Measurements from ENCODE around the gene ACP1.

ACP1 gene

DNA sequence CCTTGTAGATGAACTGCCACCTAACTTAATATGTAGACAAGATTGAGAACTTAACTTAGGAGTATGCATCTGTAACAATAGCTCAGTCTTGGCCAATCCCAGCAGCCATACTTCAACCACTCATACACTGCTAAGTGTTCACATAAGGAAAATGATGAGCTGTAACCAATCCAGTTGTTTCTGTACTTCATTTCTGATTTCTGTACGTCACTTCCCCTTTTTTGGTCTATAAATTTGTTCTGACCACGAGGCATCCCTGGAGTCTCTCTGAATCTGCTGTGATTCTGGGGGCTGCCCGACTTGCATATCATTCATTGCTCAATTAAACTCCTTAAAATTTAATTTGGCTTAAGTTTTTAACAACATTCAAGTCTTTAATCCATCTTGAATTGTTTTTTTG lies 7.3 kb upstream of the ACP1 start:
- Histone ChIP-seq H3K79me2 (ENCODE audit: control insufficient read depth, insufficient read depth, low read length) (no peaks in the 10 kb centered on the region), H3K27me3 (ENCODE audit: insufficient read depth, low read length, poor library complexity) (no peaks in the 10 kb centered on the region), H3K56ac (ENCODE audit: low read length) (no peak overlapping the region), H3K4me3 (ENCODE audit: low read length) (no peak overlapping the region), H3K4ac (ENCODE audit: low read depth, low read length) (no peak overlapping the region), H2AK5ac (ENCODE audit: low read length) (no peak overlapping the region), H3K27ac (ENCODE audit: low read depth, low read length) (no peak overlapping the region), H2BK120ac (ENCODE audit: low read depth, low read length) (no peak overlapping the region), H2BK5ac (ENCODE audit: low read length) (no peak overlapping the region), H3K18ac (ENCODE audit: low read length) (no peak overlapping the region), H3K4me1 (ENCODE audit: control insufficient read depth, low read depth, low read length) (no peaks in the 10 kb centered on the region), H4K8ac (ENCODE audit: low read depth, low read length) (no peak overlapping the region), H3K4me2 (ENCODE audit: low read length) (no peak overlapping the region), H3K23ac (ENCODE audit: low read length) (no peak overlapping the region), H3K36me3 (ENCODE audit: control insufficient read depth, insufficient read depth, low read length) (no peaks in the 10 kb centered on the region), H4K5ac (ENCODE audit: low read length) (no peak overlapping the region), H3K9ac (ENCODE audit: low read length) (no peak overlapping the region), H3K79me1 (ENCODE audit: low read length) (no peaks in the 10 kb centered on the region), H2BK15ac (replicated peaks; ENCODE audit: low read depth) (no peak overlapping the region)
- no CpG with 5 or more reads among the region's 3 CpGs for WGBS (ENCODE audit: extremely low coverage, insufficient coverage, low lambda C conversion rate)
- no peak for DNase-seq

DNA sequence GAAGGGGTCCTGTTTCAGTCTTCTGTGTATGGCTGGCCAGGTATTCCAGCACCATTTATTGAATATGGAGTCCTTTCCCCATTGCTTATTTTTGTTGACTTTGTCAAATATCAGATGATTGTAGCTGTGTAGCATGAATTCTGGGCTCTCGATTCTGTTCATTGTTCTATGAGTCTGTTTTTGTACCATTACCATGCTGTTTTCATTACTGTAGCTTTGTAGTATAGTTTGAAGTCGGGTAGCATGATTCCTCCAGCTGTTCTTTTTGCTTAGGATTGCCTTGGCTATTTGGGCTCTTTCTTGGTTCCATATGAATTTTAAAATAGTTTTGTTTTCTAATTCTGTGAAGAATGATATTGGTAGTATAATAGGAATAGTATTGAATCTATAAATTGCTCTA lies 6.9 kb upstream of the ACP1 start:
- Histone ChIP-seq H3K18ac (ENCODE audit: low read length) (no peak overlapping the region), H3K4ac (ENCODE audit: low read depth, low read length) (no peak overlapping the region), H2BK15ac (replicated peaks; ENCODE audit: low read depth) (no peak overlapping the region), H4K5ac (ENCODE audit: low read length) (no peak overlapping the region), H3K79me2 (ENCODE audit: control insufficient read depth, insufficient read depth, low read length) (no peaks in the 10 kb centered on the region), H3K23ac (ENCODE audit: low read length) (no peak overlapping the region), H3K4me2 (ENCODE audit: low read length) (no peak overlapping the region), H3K79me1 (ENCODE audit: low read length) (no peaks in the 10 kb centered on the region), H2AK5ac (ENCODE audit: low read length) (no peak overlapping the region), H4K8ac (ENCODE audit: low read depth, low read length) (no peak overlapping the region), H2BK5ac (ENCODE audit: low read length) (no peak overlapping the region), H3K27me3 (ENCODE audit: insufficient read depth, low read length, poor library complexity) (no peaks in the 10 kb centered on the region), H3K27ac (ENCODE audit: low read depth, low read length) (no peak overlapping the region), H3K36me3 (ENCODE audit: control insufficient read depth, insufficient read depth, low read length) (no peaks in the 10 kb centered on the region), H3K4me3 (ENCODE audit: low read length) (no peak overlapping the region), H3K9ac (ENCODE audit: low read length) (no peak overlapping the region), H3K56ac (ENCODE audit: low read length) (no peak overlapping the region), H3K4me1 (ENCODE audit: control insufficient read depth, low read depth, low read length) (no peaks in the 10 kb centered on the region), H2BK120ac (ENCODE audit: low read depth, low read length) (no peak overlapping the region)
- DNase-seq: no peak
- no CpG with 5 or more reads among the region's 2 CpGs for WGBS (ENCODE audit: extremely low coverage, insufficient coverage, low lambda C conversion rate)

DNA sequence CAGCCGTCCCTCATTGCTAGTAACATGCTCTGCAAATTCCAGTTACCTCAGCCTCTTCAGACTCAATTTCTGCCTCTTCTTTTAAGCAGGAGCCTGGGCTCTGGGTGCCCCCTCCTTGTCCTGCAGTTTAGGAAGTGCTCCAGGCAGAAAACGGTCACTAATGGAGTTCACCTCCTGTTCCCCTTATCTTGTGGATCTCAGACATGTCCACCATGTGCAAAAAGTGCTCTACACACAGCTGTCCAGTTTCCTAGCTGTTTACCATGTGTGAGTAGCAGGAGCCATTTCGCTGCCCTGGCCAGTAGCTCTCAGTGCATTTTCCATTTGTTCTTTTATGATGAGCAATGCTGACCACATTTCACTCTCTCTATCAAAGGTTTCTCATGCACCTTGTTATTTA lies 5.8 kb upstream of the ACP1 start:
- Histone ChIP-seq H2AK5ac (ENCODE audit: low read length) (no peak overlapping the region), H2BK5ac (ENCODE audit: low read length) (no peak overlapping the region), H3K79me2 (ENCODE audit: control insufficient read depth, insufficient read depth, low read length) (no peaks in the 10 kb centered on the region), H4K5ac (ENCODE audit: low read length) (no peak overlapping the region), H3K79me1 (ENCODE audit: low read length) (no peaks in the 10 kb centered on the region), H3K4me1 (ENCODE audit: control insufficient read depth, low read depth, low read length) (no peaks in the 10 kb centered on the region), H3K18ac (ENCODE audit: low read length) (no peak overlapping the region), H3K56ac (ENCODE audit: low read length) (no peak overlapping the region), H4K8ac (ENCODE audit: low read depth, low read length) (no peak overlapping the region), H3K23ac (ENCODE audit: low read length) (no peak overlapping the region), H3K4me2 (ENCODE audit: low read length) (no peak overlapping the region), H3K36me3 (ENCODE audit: control insufficient read depth, insufficient read depth, low read length) (no peaks in the 10 kb centered on the region), H3K9ac (ENCODE audit: low read length) (no peak overlapping the region), H2BK15ac (replicated peaks; ENCODE audit: low read depth) (no peak overlapping the region), H3K27me3 (ENCODE audit: insufficient read depth, low read length, poor library complexity) (no peaks in the 10 kb centered on the region), H2BK120ac (ENCODE audit: low read depth, low read length) (no peak overlapping the region), H3K4me3 (ENCODE audit: low read length) (no peak overlapping the region), H3K4ac (ENCODE audit: low read depth, low read length) (no peak overlapping the region), H3K27ac (ENCODE audit: low read depth, low read length) (no peak overlapping the region)
- no peak for DNase-seq
- WGBS (ENCODE audit: extremely low coverage, insufficient coverage, low lambda C conversion rate): no CpG with 5 or more reads among the region's 3 CpGs

DNA sequence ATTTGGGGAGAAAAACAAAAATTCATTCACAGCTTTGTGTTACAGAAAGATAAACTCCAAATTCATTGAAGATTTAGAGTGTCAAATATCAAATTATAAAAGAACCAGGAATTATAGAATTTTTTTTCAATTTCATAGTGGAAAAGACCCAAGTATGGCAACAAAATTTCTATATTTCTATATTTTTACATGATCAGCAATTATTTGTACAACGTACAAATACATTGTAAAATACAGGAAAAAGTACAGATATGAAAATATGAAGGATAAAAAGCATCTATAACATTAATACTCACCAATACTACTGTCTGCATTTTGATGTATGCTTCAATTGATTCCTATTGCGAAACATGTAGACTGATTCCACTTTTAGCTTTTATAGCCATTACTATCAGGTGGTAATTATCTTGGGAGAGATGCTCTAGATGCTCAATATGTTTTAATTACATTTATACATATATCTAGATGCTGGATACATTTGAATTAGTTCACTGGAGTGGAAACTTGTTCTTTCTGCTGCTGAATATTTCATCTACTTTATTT lies 4.9 kb upstream of the ACP1 start:
- Histone ChIP-seq H4K8ac (ENCODE audit: low read depth, low read length) (no peak overlapping the region), H3K79me2 (ENCODE audit: control insufficient read depth, insufficient read depth, low read length) (peaks cover under 1% of the 10 kb centered on the region), H2BK120ac (ENCODE audit: low read depth, low read length) (no peak overlapping the region), H3K18ac (ENCODE audit: low read length) (no peak overlapping the region), H3K23ac (ENCODE audit: low read length) (no peak overlapping the region), H3K9ac (ENCODE audit: low read length) (no peak overlapping the region), H3K27me3 (ENCODE audit: insufficient read depth, low read length, poor library complexity) (no peaks in the 10 kb centered on the region), H3K4me3 (ENCODE audit: low read length) (no peak overlapping the region), H3K56ac (ENCODE audit: low read length) (no peak overlapping the region), H3K27ac (ENCODE audit: low read depth, low read length) (no peak overlapping the region), H2BK5ac (ENCODE audit: low read length) (no peak overlapping the region), H2AK5ac (ENCODE audit: low read length) (no peak overlapping the region), H4K5ac (ENCODE audit: low read length) (no peak overlapping the region), H3K4me1 (ENCODE audit: control insufficient read depth, low read depth, low read length) (no peaks in the 10 kb centered on the region), H3K36me3 (ENCODE audit: control insufficient read depth, insufficient read depth, low read length) (no peaks in the 10 kb centered on the region), H3K4me2 (ENCODE audit: low read length) (no peak overlapping the region), H3K4ac (ENCODE audit: low read depth, low read length) (no peak overlapping the region), H2BK15ac (replicated peaks; ENCODE audit: low read depth) (no peak overlapping the region), H3K79me1 (ENCODE audit: low read length) (no peaks in the 10 kb centered on the region)
- no CpG with 5 or more reads among the region's 2 CpGs for WGBS (ENCODE audit: extremely low coverage, insufficient coverage, low lambda C conversion rate)
- DNase-seq: no peak

DNA sequence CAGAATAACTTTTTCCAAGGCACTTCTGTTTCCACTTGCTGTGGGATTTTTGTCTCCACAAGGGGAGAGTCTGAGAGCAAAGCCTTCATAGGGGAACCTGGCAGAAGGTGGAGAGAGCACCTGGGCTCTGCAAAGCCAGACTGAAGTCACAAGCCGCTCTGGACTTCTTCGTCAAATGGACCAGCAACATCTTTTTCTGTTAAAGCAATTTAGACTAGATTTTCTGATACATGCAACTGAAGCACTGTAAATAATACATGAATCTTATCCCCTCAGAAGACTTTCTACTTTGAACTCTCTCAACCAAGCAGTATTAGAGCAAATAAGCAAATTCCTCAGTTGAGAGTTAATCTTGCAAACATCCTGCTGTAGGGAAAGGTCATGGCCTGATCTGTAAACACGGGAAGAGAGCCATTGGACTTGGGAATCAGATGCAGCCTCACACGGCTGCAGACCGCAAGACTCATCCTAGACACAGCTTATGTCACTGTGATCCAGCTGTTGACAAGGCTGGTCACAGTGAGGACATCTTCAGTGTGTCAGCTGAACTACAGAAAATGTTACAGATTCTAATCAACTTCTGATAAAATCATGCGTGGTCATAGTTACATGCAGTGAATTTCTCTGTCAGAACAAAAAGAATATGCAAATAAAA lies 4.1 kb upstream of the ACP1 start:
- Histone ChIP-seq H2BK120ac (ENCODE audit: low read depth, low read length) (no peak overlapping the region), H3K9ac (ENCODE audit: low read length) (no peak overlapping the region), H3K23ac (ENCODE audit: low read length) (no peak overlapping the region), H4K8ac (ENCODE audit: low read depth, low read length) (no peak overlapping the region), H3K4ac (ENCODE audit: low read depth, low read length) (no peak overlapping the region), H3K27me3 (ENCODE audit: insufficient read depth, low read length, poor library complexity) (no peaks in the 10 kb centered on the region), H2BK5ac (ENCODE audit: low read length) (no peak overlapping the region), H3K79me2 (ENCODE audit: control insufficient read depth, insufficient read depth, low read length) (peaks cover 8% of the 10 kb centered on the region), H2BK15ac (replicated peaks; ENCODE audit: low read depth) (no peak overlapping the region), H2AK5ac (ENCODE audit: low read length) (no peak overlapping the region), H3K36me3 (ENCODE audit: control insufficient read depth, insufficient read depth, low read length) (no peaks in the 10 kb centered on the region), H3K56ac (ENCODE audit: low read length) (no peak overlapping the region), H4K5ac (ENCODE audit: low read length) (no peak overlapping the region), H3K4me3 (ENCODE audit: low read length) (no peak overlapping the region), H3K79me1 (ENCODE audit: low read length) (peaks cover 3% of the 10 kb centered on the region), H3K18ac (ENCODE audit: low read length) (no peak overlapping the region), H3K4me2 (ENCODE audit: low read length) (no peak overlapping the region), H3K27ac (ENCODE audit: low read depth, low read length) (no peak overlapping the region), H3K4me1 (ENCODE audit: control insufficient read depth, low read depth, low read length) (no peaks in the 10 kb centered on the region)
- DNase-seq: no peak
- WGBS (ENCODE audit: extremely low coverage, insufficient coverage, low lambda C conversion rate): no CpG with 5 or more reads among the region's 6 CpGs

GRCh38 chr2:262117-262516 lies 2.6 kb upstream of the ACP1 start:
- Histone ChIP-seq H3K4ac (ENCODE audit: low read depth, low read length) (no peak overlapping the region), H3K27ac (ENCODE audit: low read depth, low read length) (no peak overlapping the region), H3K79me2 (ENCODE audit: control insufficient read depth, insufficient read depth, low read length) (peaks cover 21% of the 10 kb centered on the region), H3K27me3 (ENCODE audit: insufficient read depth, low read length, poor library complexity) (no peaks in the 10 kb centered on the region), H2BK5ac (ENCODE audit: low read length) (no peak overlapping the region), H2BK120ac (ENCODE audit: low read depth, low read length) (no peak overlapping the region), H3K4me3 (ENCODE audit: low read length) (no peak overlapping the region), H3K4me1 (ENCODE audit: control insufficient read depth, low read depth, low read length) (peaks cover 1% of the 10 kb centered on the region), H4K8ac (ENCODE audit: low read depth, low read length) (no peak overlapping the region), H4K5ac (ENCODE audit: low read length) (no peak overlapping the region), H3K56ac (ENCODE audit: low read length) (peak overlapping the region; percentile 27), H2BK15ac (replicated peaks; ENCODE audit: low read depth) (no peak overlapping the region), H3K18ac (ENCODE audit: low read length) (no peak overlapping the region), H3K4me2 (ENCODE audit: low read length) (no peak overlapping the region), H3K9ac (ENCODE audit: low read length) (no peak overlapping the region), H3K23ac (ENCODE audit: low read length) (no peak overlapping the region), H2AK5ac (ENCODE audit: low read length) (no peak overlapping the region), H3K79me1 (ENCODE audit: low read length) (peaks cover 3% of the 10 kb centered on the region), H3K36me3 (ENCODE audit: control insufficient read depth, insufficient read depth, low read length) (no peaks in the 10 kb centered on the region)
- no peak for DNase-seq
- WGBS (ENCODE audit: extremely low coverage, insufficient coverage, low lambda C conversion rate): no CpG with 5 or more reads among the region's 3 CpGs
